HG03432 (cell line): Measurements from ENCODE around the gene TSKU.
"Not testable (repeated sequence)": the region's sequence is repeated elsewhere in the genome, so short reads cannot be mapped to it uniquely, and the experiment has no call there.

Experiments used
- ATAC-seq: cut with Tn5 transposase; IDR thresholded peaks from one replicate; pipeline ENCODE4 v1.9.1; 2021; ENCODE audit warnings: mild to moderate bottlenecking, moderate library complexity; ENCODE audit not compliant: unreplicated experiment

The TSKU gene

GRCh38 chr11:76822406-76822805 lies 39.2 kb downstream of the TSKU start:
- ATAC-seq = no peak

GRCh38 chr11:76823481-76824028 lies 40.4 kb downstream of the TSKU start:
- no peak for ATAC-seq

- no peak for ATAC-seq
Observed at GRCh38 chr11:76824083-76824939, 41.2 kb downstream of the TSKU start.

- no peak for ATAC-seq
Observed at GRCh38 chr11:76824980-76825725, 42.0 kb downstream of the TSKU start.

- no peak for ATAC-seq
Observed at GRCh38 chr11:76825726-76826396, 42.7 kb downstream of the TSKU start.

GRCh38 chr11:76826508-76826907 lies 43.4 kb downstream of the TSKU start:
- not testable (repeated sequence) for ATAC-seq

- ATAC-seq = not testable (repeated sequence)
Observed at GRCh38 chr11:76827005-76827404, 43.8 kb downstream of the TSKU start.

GRCh38 chr11:76830639-76831327 lies 47.6 kb downstream of the TSKU start:
- ATAC-seq = no peak

- no peak for ATAC-seq
Observed at GRCh38 chr11:76831686-76832310, 48.6 kb downstream of the TSKU start.

- ATAC-seq = no peak
Observed at GRCh38 chr11:76832361-76832760, 49.2 kb downstream of the TSKU start.

- ATAC-seq = no peak
Observed at GRCh38 chr11:76834151-76834550, 51.0 kb downstream of the TSKU start.

GRCh38 chr11:76835036-76835435 lies 51.9 kb downstream of the TSKU start:
- no peak for ATAC-seq

- no peak for ATAC-seq
Observed at GRCh38 chr11:76835928-76836612, 52.9 kb downstream of the TSKU start.

- no peak for ATAC-seq
Observed at GRCh38 chr11:76836613-76837291, 53.6 kb downstream of the TSKU start.

- ATAC-seq = no peak
Observed at GRCh38 chr11:76837696-76838677, 54.8 kb downstream of the TSKU start.

GRCh38 chr11:76838678-76839068 lies 55.5 kb downstream of the TSKU start:
- ATAC-seq = no peak

GRCh38 chr11:76839311-76839710 lies 56.2 kb downstream of the TSKU start:
- ATAC-seq = no peak

- ATAC-seq = no peak
Observed at GRCh38 chr11:76841923-76842452, 58.8 kb downstream of the TSKU start.
